GDM1 (cell line): ENCODE data around the gene RNF227.
"Not testable (repeated sequence)": the region's sequence is repeated elsewhere in the genome, so short reads cannot be mapped to it uniquely, and the experiment has no call there.

Experiments used
- DNase-seq: peaks from one replicate; lab custom pipeline; 2025; lab: John Stamatoyannopoulos, UW

The RNF227 gene

DNA sequence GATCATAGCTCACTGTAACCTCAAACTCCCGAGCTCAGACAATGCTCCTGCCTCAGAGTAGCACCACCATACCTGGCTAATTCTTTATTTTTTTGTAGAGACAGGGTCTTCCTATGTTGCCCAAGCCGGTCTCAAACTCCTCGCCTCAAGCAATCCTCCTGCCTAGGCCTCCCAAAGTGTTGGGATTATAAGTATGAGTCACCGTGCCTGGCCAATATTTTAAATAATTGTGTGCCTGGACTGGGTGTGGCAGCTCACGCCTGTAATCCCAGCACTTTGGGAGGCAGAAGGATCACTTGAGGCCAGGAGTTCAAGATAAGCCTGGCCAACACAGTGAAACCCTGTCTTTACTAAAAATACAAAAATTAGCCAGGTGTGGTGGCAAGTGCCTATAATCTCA, 51.7 kb downstream of the RNF227 start:
- not testable (repeated sequence) for DNase-seq
